HepG2 (cell line): ENCODE measurements around the gene SCAF4. TPM values are rescaled to one million over a fixed set of nuclear protein-coding genes. Genes with fewer than 3 reads are reported as not detected.

ENCODE experiments used
- CEBPZ ChIP-seq: IDR thresholded peaks from 2 replicates; pipeline ENCODE4 v1.6.1; 2012; ENCODE audit warnings: low read length, improper control_type of control experiment
- JDP2 ChIP-seq: sonication (generic); formaldehyde crosslinking; IDR thresholded peaks from 2 replicates; pipeline ENCODE4 v1.8.1; 2022; ENCODE audit warnings: missing genetic modification reagents, borderline replicate concordance
- NFIC ChIP-seq: IDR thresholded peaks from 2 replicates; pipeline ENCODE4 v1.6.1; 2012; ENCODE audit warnings: mild to moderate bottlenecking, low read length, inconsistent platforms
- NR2F1 ChIP-seq, 2 experiments: fragments of 450-650 bp in 1 of 2; formaldehyde crosslinking in 1 of 2; IDR thresholded peaks; 2 replicates each; pipeline versions ENCODE4 v1.5.0 to v1.6.1; 2016 to 2020; ENCODE audit warnings: mild to moderate bottlenecking in 1 of 2, missing compliant biosample characterization in 1 of 2, missing genetic modification reagents in 1 of 2, moderate library complexity in 1 of 2
- POGK ChIP-seq: sonication (generic); formaldehyde crosslinking; conservative IDR thresholded peaks from 2 replicates; pipeline ENCODE4 v1.8.0; 2022; ENCODE audit warnings: mild to moderate bottlenecking, moderate library complexity, missing genetic modification reagents
- TBX2 ChIP-seq: sonication (generic); formaldehyde crosslinking; IDR thresholded peaks from 2 replicates; pipeline ENCODE4 v1.5.0; 2020; ENCODE audit warnings: missing genetic modification reagents, mild to moderate bottlenecking, borderline replicate concordance
- TCF7 ChIP-seq: sonication (generic); IDR thresholded peaks from 2 replicates; pipeline ENCODE4 v1.6.1; 2016; ENCODE audit warnings: antibody characterized with exemption, low read depth
- ZMAT3 ChIP-seq: sonication (generic); formaldehyde crosslinking; conservative IDR thresholded peaks from 2 replicates; pipeline ENCODE4 v1.7.0; 2021; ENCODE audit warnings: missing genetic modification reagents
- ZNF468 ChIP-seq: sonication (generic); formaldehyde crosslinking; IDR thresholded peaks from 2 replicates; pipeline ENCODE4 v1.8.0; 2022; ENCODE audit warnings: mild to moderate bottlenecking, moderate library complexity, missing genetic modification reagents
- polyA plus RNA-seq, 8 experiments: library from polyadenylated mRNA; depleted of rRNA in 3 of 8; stranded (reverse) in 7 of 8; unstranded in 1 of 8; fragments of >200 nt; fragmentation: Illumina TruSeq in 4 of 8; extraction: Trizol in 4 of 8; gene quantifications; 2 replicates each; pipeline versions ENCODE4 v1.2.1 to v1.2.3, GENCODE V29; 2011 to 2016; ENCODE audit warnings: low read depth in 4 of 8, missing spikeins in 1 of 8, mixed read lengths in 1 of 8; ENCODE audit not compliant: insufficient read depth in 1 of 8
- total RNA-seq, 5 experiments: library from RNA; depleted of rRNA; stranded (reverse); fragments of >200 nt; fragmentation: Illumina TruSeq; extraction: Trizol; gene quantifications; 2 replicates each; pipeline ENCODE4 v1.2.3, GENCODE V29; 2016; ENCODE audit warnings: low read depth in 1 of 5
- TF ChIP-seq, protein P1 (sequence below): IDR thresholded peaks from 2 replicates; pipeline ENCODE4 v1.6.1; 2016; ENCODE audit warnings: low read depth, missing genetic modification reagents, missing compliant biosample characterization

SCAF4 gene
- total and polyA plus RNA-seq, 2 of the 13 experiments (the other 11 are each of a cell fraction or from before 2014, with no cell fraction given), result 9.1 to 11.5 TPM

DNA sequence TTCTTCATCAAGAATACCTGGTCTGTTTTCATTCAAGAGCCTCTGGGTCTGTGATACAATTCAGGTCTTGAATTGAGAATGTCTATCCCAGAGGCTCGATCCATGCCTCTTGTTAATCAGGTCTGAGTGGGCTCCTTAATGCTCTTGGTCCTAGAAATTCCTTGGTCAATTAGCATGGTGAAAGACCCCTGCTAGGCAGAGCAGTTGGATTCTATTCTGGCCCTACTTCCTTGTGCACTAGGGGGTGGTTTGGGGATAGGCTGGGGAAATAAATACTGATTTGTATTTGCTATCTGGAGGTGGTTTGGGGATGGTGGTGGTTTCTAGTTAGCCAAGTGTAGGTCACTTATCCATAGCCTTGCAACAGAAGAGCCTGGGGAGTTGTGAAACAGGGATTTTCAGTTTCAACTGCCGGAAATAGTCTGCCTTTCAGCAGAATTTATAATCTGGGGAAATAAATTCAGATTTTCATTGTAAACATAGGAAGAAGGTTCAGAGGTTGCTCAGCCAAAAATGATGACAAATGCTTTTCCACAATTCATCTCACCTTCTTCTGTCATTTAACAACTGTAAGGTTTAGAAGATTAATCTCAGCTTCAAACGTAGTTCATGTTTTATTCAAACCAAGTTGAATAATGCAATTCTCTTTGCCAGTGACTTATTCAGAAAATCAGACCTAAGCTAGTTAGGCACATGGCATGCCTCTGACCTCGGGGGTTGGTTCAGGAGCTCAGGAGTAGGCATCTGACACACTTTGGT is 22.2 kb upstream of the SCAF4 start (continued):
- no peak for TF ChIP-seq ZNF468 (CRISPR knock-in tag)
- TF ChIP-seq NFIC, result no peak
- no peak for TF ChIP-seq TBX2 (CRISPR knock-in tag)
- TF ChIP-seq, protein P1, sequence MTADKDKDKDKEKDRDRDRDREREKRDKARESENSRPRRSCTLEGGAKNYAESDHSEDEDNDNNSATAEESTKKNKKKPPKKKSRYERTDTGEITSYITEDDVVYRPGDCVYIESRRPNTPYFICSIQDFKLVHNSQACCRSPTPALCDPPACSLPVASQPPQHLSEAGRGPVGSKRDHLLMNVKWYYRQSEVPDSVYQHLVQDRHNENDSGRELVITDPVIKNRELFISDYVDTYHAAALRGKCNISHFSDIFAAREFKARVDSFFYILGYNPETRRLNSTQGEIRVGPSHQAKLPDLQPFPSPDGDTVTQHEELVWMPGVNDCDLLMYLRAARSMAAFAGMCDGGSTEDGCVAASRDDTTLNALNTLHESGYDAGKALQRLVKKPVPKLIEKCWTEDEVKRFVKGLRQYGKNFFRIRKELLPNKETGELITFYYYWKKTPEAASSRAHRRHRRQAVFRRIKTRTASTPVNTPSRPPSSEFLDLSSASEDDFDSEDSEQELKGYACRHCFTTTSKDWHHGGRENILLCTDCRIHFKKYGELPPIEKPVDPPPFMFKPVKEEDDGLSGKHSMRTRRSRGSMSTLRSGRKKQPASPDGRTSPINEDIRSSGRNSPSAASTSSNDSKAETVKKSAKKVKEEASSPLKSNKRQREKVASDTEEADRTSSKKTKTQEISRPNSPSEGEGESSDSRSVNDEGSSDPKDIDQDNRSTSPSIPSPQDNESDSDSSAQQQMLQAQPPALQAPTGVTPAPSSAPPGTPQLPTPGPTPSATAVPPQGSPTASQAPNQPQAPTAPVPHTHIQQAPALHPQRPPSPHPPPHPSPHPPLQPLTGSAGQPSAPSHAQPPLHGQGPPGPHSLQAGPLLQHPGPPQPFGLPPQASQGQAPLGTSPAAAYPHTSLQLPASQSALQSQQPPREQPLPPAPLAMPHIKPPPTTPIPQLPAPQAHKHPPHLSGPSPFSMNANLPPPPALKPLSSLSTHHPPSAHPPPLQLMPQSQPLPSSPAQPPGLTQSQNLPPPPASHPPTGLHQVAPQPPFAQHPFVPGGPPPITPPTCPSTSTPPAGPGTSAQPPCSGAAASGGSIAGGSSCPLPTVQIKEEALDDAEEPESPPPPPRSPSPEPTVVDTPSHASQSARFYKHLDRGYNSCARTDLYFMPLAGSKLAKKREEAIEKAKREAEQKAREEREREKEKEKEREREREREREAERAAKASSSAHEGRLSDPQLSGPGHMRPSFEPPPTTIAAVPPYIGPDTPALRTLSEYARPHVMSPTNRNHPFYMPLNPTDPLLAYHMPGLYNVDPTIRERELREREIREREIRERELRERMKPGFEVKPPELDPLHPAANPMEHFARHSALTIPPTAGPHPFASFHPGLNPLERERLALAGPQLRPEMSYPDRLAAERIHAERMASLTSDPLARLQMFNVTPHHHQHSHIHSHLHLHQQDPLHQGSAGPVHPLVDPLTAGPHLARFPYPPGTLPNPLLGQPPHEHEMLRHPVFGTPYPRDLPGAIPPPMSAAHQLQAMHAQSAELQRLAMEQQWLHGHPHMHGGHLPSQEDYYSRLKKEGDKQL, result no peak
- no peak for TF ChIP-seq CEBPZ
- no peak for TF ChIP-seq POGK (CRISPR knock-in tag)
- no peak for TF ChIP-seq ZMAT3 (CRISPR knock-in tag)
- no peak for TF ChIP-seq JDP2 (CRISPR knock-in tag)
- no peak for TF ChIP-seq TCF7
- no peak for TF ChIP-seq NR2F1 (CRISPR knock-in tag; IDR thresholded peaks at IDR 0.05)
